ENCODE results near the gene KCNA3. TPM values are rescaled to one million over a fixed set of nuclear protein-coding genes. Genes with fewer than 3 reads are reported as not detected.
"Not testable (repeated sequence)": the region's sequence is repeated elsewhere in the genome, so short reads cannot be mapped to it uniquely, and the experiment has no call there.

The KCNA3 gene
- total RNA-seq, 2 donors from 2014 or later = 2.0 to 2.7 TPM

- intact Hi-C loops (cut with DNase I) = no loop called here
- no peak for DNase-seq
- ATAC-seq = peak in 1 of 2 donors; percentile 49
These were observed 9.8 kb upstream of the KCNA3 start for GRCh38 chr1:110684491-110684890.

DNA sequence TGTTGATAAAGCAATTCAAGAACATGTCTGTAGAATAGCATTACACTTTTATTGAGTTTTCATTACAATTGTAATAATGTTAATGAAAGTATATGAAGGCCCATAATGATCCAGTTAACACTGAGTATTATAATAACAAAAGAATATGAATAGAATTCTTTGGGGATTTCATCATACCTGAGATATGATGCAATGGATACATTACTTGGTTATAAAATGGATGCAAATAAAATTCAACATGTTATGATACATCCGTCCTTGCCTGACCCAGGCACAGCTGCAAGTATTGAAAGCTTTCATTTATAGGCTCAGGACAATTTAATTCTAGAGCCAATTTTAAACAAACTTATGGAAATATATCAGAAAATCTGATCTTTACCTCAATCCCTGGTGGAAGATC is 8.2 kb upstream of the KCNA3 start:
- intact Hi-C loops (cut with DNase I) = no loop called here
- ATAC-seq = no peak

GRCh38 chr1:110680036-110680735 is 5.4 kb upstream of the KCNA3 start:
- no peak for DNase-seq
- intact Hi-C loops (cut with DNase I) = no loop called here
- ATAC-seq = no peak

More for the DNA sequence above, 8.2 kb upstream of the KCNA3 start:
- no peak for DNase-seq

DNA sequence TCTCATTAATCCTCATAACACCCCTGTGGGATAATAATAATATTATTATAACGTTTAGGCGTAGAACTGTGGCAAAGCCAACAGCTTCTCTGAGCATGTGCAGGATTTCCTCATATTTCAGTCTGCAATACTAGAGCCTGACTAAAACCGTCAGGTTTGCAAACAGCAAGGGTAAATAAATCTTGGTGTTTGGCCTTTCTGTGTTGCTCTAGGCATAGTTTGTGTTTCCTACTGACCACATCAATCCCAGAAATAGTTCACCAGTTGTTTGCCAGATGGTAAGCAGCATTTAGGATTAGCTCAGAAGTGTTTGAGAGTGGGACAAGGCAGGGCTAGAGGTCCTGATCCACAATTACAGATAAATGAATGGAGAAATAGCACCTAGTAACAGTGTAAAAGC is 2.8 kb upstream of the KCNA3 start:
- intact Hi-C loops (cut with DNase I) = no loop called here
- ATAC-seq = no peak

GRCh38 chr1:110676970-110677369 is 2.2 kb upstream of the KCNA3 start:
- DNase-seq (no peak), ATAC-seq (no peak)
- intact Hi-C loops (cut with DNase I) = no loop called here

More for the DNA sequence above, 2.8 kb upstream of the KCNA3 start:
- DNase-seq = no peak

- DNase-seq = peak; percentile 22
- intact Hi-C loops (cut with DNase I) = no loop called here
- ATAC-seq = peak; percentile 27 to 61
These were observed 486 bp upstream of the KCNA3 start for GRCh38 chr1:110675060-110675791.

GRCh38 chr1:110673805-110674336 is 869 bp downstream of the KCNA3 start:
- intact Hi-C loops (cut with DNase I) = loop anchor here in 1 of 2 donors (5.0 kb wide), 1 partner anchor 37 kb away; no protein-coding TSS in a partner anchor
- ATAC-seq = no peak
- DNase-seq = no peak

DNA sequence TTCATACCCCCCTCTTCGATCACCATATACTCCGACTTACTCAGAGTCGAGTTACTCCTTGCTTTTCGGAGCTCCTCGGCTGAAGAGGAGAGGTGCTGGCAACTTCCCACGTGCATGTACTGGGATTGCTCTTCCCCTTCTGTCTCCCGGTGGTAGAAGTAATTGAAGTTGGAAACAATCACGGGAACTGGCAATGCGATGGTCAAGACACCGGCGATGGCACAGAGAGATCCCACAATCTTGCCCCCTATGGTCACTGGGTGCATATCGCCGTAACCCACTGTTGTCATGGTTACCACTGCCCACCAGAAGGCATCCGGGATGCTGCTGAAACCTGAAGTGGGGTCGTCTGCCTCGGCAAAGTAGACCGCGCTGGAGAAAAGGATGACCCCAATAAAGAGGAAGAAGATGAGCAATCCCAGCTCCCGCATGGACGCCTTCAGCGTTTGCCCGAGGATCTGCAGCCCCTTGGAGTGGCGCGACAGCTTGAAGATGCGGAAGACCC is 1.5 kb downstream of the KCNA3 start:
- intact Hi-C loops (cut with DNase I) = loop anchor here in 1 of 2 donors (5.0 kb wide), 1 partner anchor 36 kb away; no protein-coding TSS in a partner anchor
- no peak for DNase-seq
- no peak for ATAC-seq

DNA sequence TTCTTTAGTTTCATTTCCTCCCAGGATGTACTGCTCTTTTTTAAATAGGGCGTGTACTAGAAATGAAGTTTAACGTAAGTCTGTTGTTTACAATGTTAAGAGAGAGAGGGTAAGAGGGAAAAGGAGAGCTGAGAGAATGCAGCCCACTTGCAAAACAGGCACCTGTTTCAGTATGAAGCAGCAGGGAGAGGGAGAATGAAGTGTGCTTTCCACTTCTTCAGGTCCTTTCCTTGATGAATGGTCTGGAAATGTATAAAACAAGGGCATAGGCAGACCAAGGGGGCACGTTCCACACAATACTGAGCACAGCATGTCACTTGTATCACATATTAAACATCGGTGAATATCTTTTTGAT is 2.0 kb downstream of the KCNA3 start:
- intact Hi-C loops (cut with DNase I) = loop anchor here in 1 of 2 donors (5.0 kb wide), 1 partner anchor 35 kb away; no protein-coding TSS in a partner anchor
- ATAC-seq (no peak), DNase-seq (no peak)

DNA sequence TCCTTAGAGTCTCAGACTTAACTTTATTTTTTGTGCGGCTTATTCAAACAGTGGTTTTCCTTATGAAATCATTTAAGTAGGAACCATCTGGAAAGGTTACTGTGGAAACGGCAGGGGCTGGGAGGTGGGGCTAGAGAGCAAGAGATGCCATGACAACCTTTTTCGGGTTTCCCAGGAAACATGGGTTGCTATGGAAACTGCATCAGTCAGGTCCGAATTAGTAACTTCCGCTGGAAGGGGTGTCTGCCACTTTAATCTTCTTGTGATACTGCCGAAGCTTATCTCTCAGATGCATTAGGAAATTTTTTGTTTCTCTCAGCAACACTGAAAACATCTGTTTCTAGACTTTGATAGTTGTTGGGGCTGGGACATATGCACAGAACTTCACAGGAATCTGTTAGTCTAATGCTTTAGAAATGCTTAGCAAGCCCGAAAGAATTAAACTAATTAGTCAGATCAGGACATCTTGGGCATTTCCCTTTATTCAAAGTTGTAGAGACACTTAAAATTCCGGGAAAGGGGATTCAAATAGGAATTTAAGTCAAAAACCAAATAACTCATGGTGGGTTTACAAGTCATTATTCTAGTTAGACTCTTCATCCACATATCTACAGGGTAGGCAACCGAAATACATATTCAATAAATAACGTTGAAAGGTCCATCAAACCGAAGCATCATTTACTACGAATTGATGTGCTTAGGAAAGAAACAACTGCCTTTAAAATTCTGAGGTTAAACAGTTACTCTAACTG is 2.6 kb downstream of the KCNA3 start:
- DNase-seq (no peak), ATAC-seq (no peak)
- intact Hi-C loops (cut with DNase I) = loop anchor here in 1 of 2 donors (5.0 kb wide), 1 partner anchor 35 kb away; no protein-coding TSS in a partner anchor

DNA sequence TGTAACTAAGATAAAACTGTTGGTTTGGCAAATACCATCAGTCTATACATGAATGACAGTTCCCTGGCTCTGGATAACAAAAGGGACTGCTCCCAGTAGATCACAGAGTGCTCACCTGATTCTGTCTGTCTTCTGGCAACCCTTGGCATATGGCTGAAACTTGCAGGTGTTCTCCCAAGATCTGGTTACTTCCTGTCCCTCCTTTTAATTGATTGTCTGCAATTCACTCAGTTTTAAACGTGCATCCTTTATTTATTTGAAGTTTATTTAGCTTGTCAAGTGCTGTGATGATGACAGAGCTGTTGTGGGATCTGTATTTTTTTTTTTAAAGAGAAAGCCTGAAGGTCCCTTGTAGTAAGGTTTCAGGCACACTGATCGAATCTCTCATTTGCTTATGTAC is 3.4 kb downstream of the KCNA3 start:
- ATAC-seq (no peak), DNase-seq (no peak)
- intact Hi-C loops (cut with DNase I) = loop anchor here in 1 of 2 donors (5.0 kb wide), 1 partner anchor 34 kb away; no protein-coding TSS in a partner anchor

DNA sequence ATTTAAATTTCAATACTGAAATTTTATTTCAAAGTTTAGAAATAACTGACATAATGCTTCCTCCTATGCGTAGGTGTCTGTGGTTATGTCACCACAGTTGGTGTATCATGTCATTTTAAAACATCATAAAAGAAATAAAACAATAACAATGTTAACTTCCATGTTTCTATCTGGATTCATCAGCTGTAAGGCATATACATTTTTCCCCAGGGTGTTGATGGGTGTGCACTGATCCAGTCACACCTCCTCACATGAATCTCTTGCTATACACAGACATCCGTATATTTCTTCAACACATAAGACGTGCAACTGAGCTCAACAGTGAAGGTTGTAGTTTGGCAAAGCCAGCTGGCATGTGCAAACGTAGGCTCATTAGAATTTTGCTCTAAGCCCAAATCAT is 6.2 kb downstream of the KCNA3 start:
- intact Hi-C loops (cut with DNase I) = no loop called here
- ATAC-seq (no peak), DNase-seq (no peak)

DNA sequence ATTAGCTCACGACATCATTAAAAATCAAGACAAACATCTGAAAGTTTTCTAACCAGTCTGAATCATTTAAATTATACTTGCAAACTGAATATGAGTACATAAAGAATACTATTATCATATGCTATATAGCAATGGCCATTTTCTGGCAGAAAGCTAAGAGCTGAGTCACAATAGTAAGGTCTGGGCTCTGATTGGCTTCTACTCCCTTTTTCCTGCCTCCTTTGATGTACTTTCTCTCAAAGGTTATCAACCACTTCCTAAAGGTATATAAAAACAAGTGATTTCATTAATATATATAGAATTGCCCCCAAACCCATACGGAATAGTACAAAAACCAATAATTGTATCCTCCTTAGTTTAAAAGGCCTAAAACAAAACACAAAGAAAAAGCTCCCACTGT is 7.0 kb downstream of the KCNA3 start:
- intact Hi-C loops (cut with DNase I) = no loop called here
- ATAC-seq = no peak
- no peak for DNase-seq

- intact Hi-C loops (cut with DNase I) = no loop called here
- ATAC-seq = no peak
- DNase-seq = no peak
These were observed 11.5 kb downstream of the KCNA3 start for GRCh38 chr1:110663241-110663640.

- intact Hi-C loops (cut with DNase I); ATAC-seq; DNase-seq: not testable (repeated sequence)
These were observed 15.2 kb downstream of the KCNA3 start for GRCh38 chr1:110659559-110659958.

DNA sequence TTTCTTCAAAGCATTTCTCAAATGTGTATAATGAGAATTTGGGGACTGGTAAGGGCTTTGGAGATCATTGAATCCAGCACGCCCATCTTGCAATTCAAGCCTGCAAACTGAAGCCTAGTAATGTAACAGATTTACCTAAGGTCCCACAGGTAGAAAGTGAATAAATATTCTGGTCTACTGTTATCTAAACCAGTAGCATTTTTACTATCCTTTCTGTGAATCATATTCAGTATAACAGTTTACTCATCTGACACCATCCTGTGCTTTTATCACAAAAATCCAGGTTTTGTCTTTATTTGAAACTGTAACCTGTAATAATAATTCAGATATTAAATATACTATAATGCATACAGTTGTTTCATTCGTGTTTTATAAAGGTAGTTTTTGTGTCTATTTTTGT is 17.4 kb downstream of the KCNA3 start:
- intact Hi-C loops (cut with DNase I) = no loop called here
- ATAC-seq (no peak), DNase-seq (no peak)

DNA sequence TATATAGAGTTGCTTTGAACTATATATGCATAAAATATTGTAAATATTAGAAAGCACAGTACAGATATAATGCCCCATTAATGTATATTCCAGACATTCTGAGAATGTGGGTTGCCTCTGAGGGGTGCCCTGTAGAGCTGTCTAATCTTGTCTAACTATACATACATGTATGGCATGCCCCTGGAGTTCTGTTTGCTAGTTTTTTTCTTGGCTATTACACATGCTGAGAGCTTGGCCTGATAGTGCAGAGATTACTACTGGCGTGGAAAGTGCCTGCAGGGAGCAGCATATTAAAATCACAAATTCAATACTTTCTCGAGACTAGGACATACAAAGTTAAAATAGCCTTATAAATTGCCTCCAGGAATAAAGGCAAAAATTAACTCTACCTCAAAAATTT is 24.1 kb downstream of the KCNA3 start:
- intact Hi-C loops (cut with DNase I) = no loop called here
- no peak for DNase-seq
- no peak for ATAC-seq

DNA sequence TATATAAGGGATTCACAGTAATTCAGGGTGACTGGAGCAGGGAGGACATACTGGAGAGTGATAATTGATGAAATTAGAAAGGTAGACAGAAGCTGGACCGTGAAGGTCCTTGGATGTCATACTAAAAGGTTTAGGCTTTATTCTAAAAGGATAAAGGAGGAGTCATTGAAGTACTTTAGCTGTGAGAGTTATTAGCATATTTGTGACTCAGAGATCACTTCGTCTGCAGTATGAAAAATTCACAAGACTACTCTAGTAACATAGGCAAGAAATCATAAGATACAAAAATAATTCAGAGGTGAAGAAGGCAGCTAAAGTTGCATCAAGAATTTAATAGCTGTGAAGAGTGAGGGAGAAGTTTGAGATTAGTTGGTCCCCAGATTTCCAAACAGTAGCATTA is 26.3 kb downstream of the KCNA3 start:
- DNase-seq (no peak), ATAC-seq (no peak)
- intact Hi-C loops (cut with DNase I) = no loop called here

GRCh38 chr1:110647254-110647891 is 27.4 kb downstream of the KCNA3 start:
- no peak for DNase-seq
- peak; percentile 60 to 78 for ATAC-seq
- intact Hi-C loops (cut with DNase I) = no loop called here
